ENCODE data around the gene MAP2K4.

MAP2K4 gene

GRCh38 chr17:12067485-12067884 lies 46.8 kb downstream of the MAP2K4 start:
- no peak for DNase-seq (ENCODE audit: low read depth)
- TF ChIP-seq CTCF (conservative IDR thresholded peaks at IDR 0.05; ENCODE audit: low read depth, low read length): no peak
- H3K4me3 ChIP-seq (ENCODE audit: low read length): no peak overlapping the region

GRCh38 chr17:12068946-12069345 lies 48.3 kb downstream of the MAP2K4 start:
- TF ChIP-seq CTCF (conservative IDR thresholded peaks at IDR 0.05; ENCODE audit: low read depth, low read length): no peak
- DNase-seq (ENCODE audit: low read depth): no peak

GRCh38 chr17:12070561-12070960 lies 49.9 kb downstream of the MAP2K4 start:
- no peak for TF ChIP-seq CTCF (conservative IDR thresholded peaks at IDR 0.05; ENCODE audit: low read depth, low read length)
- H3K4me3 ChIP-seq (ENCODE audit: low read length): no peak overlapping the region
- no peak for DNase-seq (ENCODE audit: low read depth)

More at GRCh38 chr17:12068946-12069345, 48.3 kb downstream of the MAP2K4 start:
- no peak overlapping the region for H3K4me3 ChIP-seq (ENCODE audit: low read length)

- no peak for DNase-seq (ENCODE audit: low read depth)
- no peak for TF ChIP-seq CTCF (conservative IDR thresholded peaks at IDR 0.05; ENCODE audit: low read depth, low read length)
- H3K4me3 ChIP-seq (ENCODE audit: low read length): no peak overlapping the region
Observed at GRCh38 chr17:12074346-12074745, 53.7 kb downstream of the MAP2K4 start.

GRCh38 chr17:12077773-12078172 lies 57.1 kb downstream of the MAP2K4 start:
- TF ChIP-seq CTCF (conservative IDR thresholded peaks at IDR 0.05; ENCODE audit: low read depth, low read length): no peak
- H3K4me3 ChIP-seq (ENCODE audit: low read length): no peak overlapping the region
- DNase-seq (ENCODE audit: low read depth): no peak

GRCh38 chr17:12078791-12079190 lies 58.1 kb downstream of the MAP2K4 start:
- TF ChIP-seq CTCF (conservative IDR thresholded peaks at IDR 0.05; ENCODE audit: low read depth, low read length): no peak
- DNase-seq (ENCODE audit: low read depth): peak; percentile 19
- H3K4me3 ChIP-seq (ENCODE audit: low read length): no peak overlapping the region

- TF ChIP-seq CTCF (conservative IDR thresholded peaks at IDR 0.05; ENCODE audit: low read depth, low read length): no peak
- H3K4me3 ChIP-seq (ENCODE audit: low read length): no peak overlapping the region
- DNase-seq (ENCODE audit: low read depth): no peak
Observed at GRCh38 chr17:12081720-12082119, 61.0 kb downstream of the MAP2K4 start.
